GM23338 (cell line): ENCODE results near the gene CD276. TPM values are rescaled to one million over a fixed set of nuclear protein-coding genes. Genes with fewer than 3 reads are reported as not detected.

ENCODE experiments used
- ATAC-seq: fragments of 200-7000 bp; cut with Tn5 transposase; 3 replicates; pipeline ENCODE4 v1.9.1; 2020
- DNase-seq: peaks from one replicate; pipeline ENCODE4 v3.0.0-alpha.2; 2015; ENCODE audit warnings: low spot score
- H2AFZ ChIP-seq: fragments of 200-600 bp; sonication (generic); 2 replicates; pipeline ENCODE4 v1.8.0; 2016; ENCODE audit warnings: antibody characterized with exemption, mild to moderate bottlenecking, moderate library complexity
- H3F3A ChIP-seq: fragments of 200-600 bp; sonication (generic); replicated peaks from 2 replicates; pipeline ENCODE4 v1.8.0; 2017; ENCODE audit warnings: antibody characterized with exemption, mixed run types, low read depth
- H3K27ac ChIP-seq: fragments of 200-600 bp; sonication (generic); 2 replicates; pipeline ENCODE4 v1.6.1; 2016; ENCODE audit warnings: low read depth
- H3K27me3 ChIP-seq: fragments of 200-600 bp; sonication (generic); 2 replicates; pipeline ENCODE4 v1.8.0; 2016; ENCODE audit warnings: mild to moderate bottlenecking, mixed run types, moderate library complexity; ENCODE audit not compliant: insufficient read depth
- H3K36me3 ChIP-seq: fragments of 200-600 bp; sonication (generic); 2 replicates; pipeline ENCODE4 v1.8.0; 2016; ENCODE audit warnings: mild to moderate bottlenecking; ENCODE audit not compliant: insufficient read depth
- H3K4me1 ChIP-seq: fragments of 200-600 bp; sonication (generic); 2 replicates; pipeline ENCODE4 v1.8.0; 2016; ENCODE audit warnings: mild to moderate bottlenecking, moderate library complexity; ENCODE audit not compliant: insufficient read depth
- H3K4me2 ChIP-seq: fragments of 200-600 bp; sonication (generic); 2 replicates; pipeline ENCODE4 v1.7.1; 2017; ENCODE audit warnings: mixed run types
- H3K4me3 ChIP-seq: fragments of 200-600 bp; sonication (generic); 2 replicates; pipeline ENCODE4 v1.6.1; 2016; ENCODE audit warnings: mixed run types
- H3K79me2 ChIP-seq: fragments of 200-600 bp; sonication (generic); replicated peaks from 2 replicates; pipeline ENCODE4 v1.8.0; 2017; ENCODE audit warnings: mild to moderate bottlenecking; ENCODE audit not compliant: insufficient read depth
- H3K9me2 ChIP-seq: fragments of 200-600 bp; sonication (generic); 2 replicates; pipeline ENCODE4 v1.8.0; 2017; ENCODE audit not compliant: insufficient read depth
- H4K20me1 ChIP-seq: fragments of 200-600 bp; sonication (generic); replicated peaks from 2 replicates; pipeline ENCODE4 v1.8.0; 2017; ENCODE audit warnings: mild to moderate bottlenecking; ENCODE audit not compliant: insufficient read depth
- H3K27ac Mint-ChIP-seq: 2 replicates; pipeline ENCODE4 v1.8.0; 2020; ENCODE audit warnings: inconsistent platforms, mild to moderate bottlenecking, moderate library complexity, mixed read lengths
- H3K27me3 Mint-ChIP-seq: 3 replicates; pipeline ENCODE4 v1.8.0; 2022; ENCODE audit warnings: low read depth, mild to moderate bottlenecking, moderate library complexity, mixed read lengths, inconsistent platforms; ENCODE audit not compliant: insufficient read depth, poor library complexity
- H3K36me3 Mint-ChIP-seq: 3 replicates; pipeline ENCODE4 v1.8.0; 2021; ENCODE audit warnings: low read depth, mild to moderate bottlenecking, inconsistent platforms, moderate library complexity, mixed read lengths
- H3K4me1 Mint-ChIP-seq: 3 replicates; pipeline ENCODE4 v1.8.0; 2020; ENCODE audit warnings: mild to moderate bottlenecking, inconsistent platforms, mixed read lengths
- H3K4me3 Mint-ChIP-seq: 3 replicates; pipeline ENCODE4 v1.8.0; 2021; ENCODE audit warnings: moderate library complexity, mild to moderate bottlenecking, inconsistent platforms, mixed read lengths
- H3K9me3 Mint-ChIP-seq: 3 replicates; pipeline ENCODE4 v1.8.0; 2020; ENCODE audit warnings: moderate library complexity, mild to moderate bottlenecking, inconsistent platforms, mixed read lengths
- CREB1 ChIP-seq: fragments of 250-450 bp; sonication (Bioruptor Pico); IDR thresholded peaks from 2 replicates; pipeline ENCODE4 v1.5.0; 2020; ENCODE audit warnings: low read depth, mild to moderate bottlenecking, moderate library complexity
- EZH2 ChIP-seq: fragments of 200-600 bp; sonication (generic); IDR thresholded peaks from one replicate; pipeline ENCODE4 v1.8.0; 2017; ENCODE audit warnings: antibody characterized with exemption, mild to moderate bottlenecking, low read depth; ENCODE audit not compliant: unreplicated experiment
- EZH2phosphoT487 ChIP-seq: fragments of 200-600 bp; sonication (generic); IDR thresholded peaks from one replicate; pipeline ENCODE4 v1.8.1; 2018; ENCODE audit warnings: antibody characterized with exemption; ENCODE audit not compliant: unreplicated experiment
- JUNB ChIP-seq: IDR thresholded peaks from one replicate; pipeline ENCODE4 v1.6.1; 2016; ENCODE audit warnings: antibody characterized with exemption; ENCODE audit not compliant: unreplicated experiment
- NANOG ChIP-seq: IDR thresholded peaks from 2 replicates; pipeline ENCODE4 v1.6.1; 2016; ENCODE audit warnings: antibody characterized with exemption, borderline replicate concordance
- POLR2AphosphoS5 ChIP-seq: IDR thresholded peaks from 2 replicates; pipeline ENCODE4 v1.6.1; 2016; ENCODE audit warnings: antibody characterized with exemption, low read depth
- STAT1 ChIP-seq: IDR thresholded peaks from one replicate; pipeline ENCODE4 v1.6.1; 2016; ENCODE audit warnings: antibody characterized with exemption; ENCODE audit not compliant: unreplicated experiment
- ZNF114 ChIP-seq: fragments of 250-450 bp; sonication (Bioruptor Pico); IDR thresholded peaks from 2 replicates; pipeline ENCODE4 v1.5.0; 2020; ENCODE audit warnings: mild to moderate bottlenecking, moderate library complexity
- ZNF331 ChIP-seq: fragments of 250-450 bp; sonication (Bioruptor Pico); IDR thresholded peaks from 2 replicates; pipeline ENCODE4 v1.5.0; 2020; ENCODE audit warnings: low read depth, mild to moderate bottlenecking, moderate library complexity
- polyA plus RNA-seq: library from polyadenylated mRNA; unstranded; fragments of >200 nt; fragmentation: Nextera tagmentation; extraction: Ambion mirVana; gene quantifications from 2 replicates; pipeline ENCODE4 v1.2.1, GENCODE V29; 2016
- total RNA-seq: library from RNA; depleted of rRNA; stranded (reverse); fragments of >200 nt; shearing (Covaris generic); gene quantifications from 2 replicates; pipeline ENCODE4 v1.2.3, GENCODE V29; 2014
- TF ChIP-seq, protein P1 (sequence below), 2 experiments: fragments of 200-600 bp in 1 of 2; sonication (generic) in 1 of 2; conservative IDR thresholded peaks; 2 replicates each; pipeline versions ENCODE4 v1.5.1 to v1.6.1; 2016 to 2017; ENCODE audit warnings: antibody characterized with exemption in 2 of 2, low read depth in 2 of 2, mild to moderate bottlenecking in 2 of 2, moderate library complexity in 1 of 2
- TF ChIP-seq, protein P2 (sequence below): IDR thresholded peaks from one replicate; pipeline ENCODE4 v1.6.1; 2018; ENCODE audit warnings: antibody characterized with exemption; ENCODE audit not compliant: unreplicated experiment
- TF ChIP-seq, protein P3 (sequence below): IDR thresholded peaks from 2 replicates; pipeline ENCODE4 v1.6.1; 2016; ENCODE audit warnings: antibody characterized with exemption
- TF ChIP-seq, protein P4 (sequence below): fragments of 250-450 bp; sonication (Bioruptor Pico); IDR thresholded peaks from 2 replicates; pipeline ENCODE4 v1.5.0; 2020; ENCODE audit warnings: mild to moderate bottlenecking, moderate library complexity

The CD276 gene
- total and polyA plus RNA-seq, 2 experiments from 2014 or later, result 60.9 to 158 TPM

DNA sequence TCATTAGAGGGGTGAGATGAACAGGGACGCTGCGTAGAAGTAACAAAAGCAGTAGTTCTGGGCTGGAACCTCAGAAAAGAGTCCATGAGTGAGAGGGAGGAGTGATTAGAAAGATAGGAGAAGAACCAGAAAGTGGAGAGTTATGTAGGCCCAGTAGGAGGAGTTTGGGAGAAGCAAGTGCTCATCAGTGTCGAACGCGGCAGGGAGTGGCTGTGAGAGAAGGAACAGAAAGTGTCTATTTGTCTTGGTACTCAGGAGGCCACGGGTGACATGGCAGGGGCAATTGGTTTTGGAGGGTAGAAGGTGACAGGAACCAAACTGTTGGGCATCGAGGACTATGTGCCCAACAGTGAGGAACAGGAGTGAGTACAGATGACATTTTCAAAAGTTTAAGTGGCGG is 70.3 kb downstream of the CD276 start:
- H3K9me3 Mint-ChIP-seq, result no peaks in the 10 kb centered on the region
- Histone ChIP-seq H3K4me1 (peaks cover 23% of the 10 kb centered on the region), H3K4me3 (peak overlapping the region; percentile 60), H3K27me3 (peaks cover 17% of the 10 kb centered on the region), H3K9me2 (no peaks in the 10 kb centered on the region), H3K79me2 (no peaks in the 10 kb centered on the region), H3K4me2 (peak overlapping the region; percentile 91), H3K27ac (no peak overlapping the region), H2AFZ (peak overlapping the region; percentile 90; the same call in 1 of the 2 replicates), H3K36me3 (no peaks in the 10 kb centered on the region), H4K20me1 (no peaks in the 10 kb centered on the region), H3F3A (no peaks in the 10 kb centered on the region; the same call in 1 of the 2 replicates)
- no peak for TF ChIP-seq EZH2phosphoT487
- TF ChIP-seq, protein P1, sequence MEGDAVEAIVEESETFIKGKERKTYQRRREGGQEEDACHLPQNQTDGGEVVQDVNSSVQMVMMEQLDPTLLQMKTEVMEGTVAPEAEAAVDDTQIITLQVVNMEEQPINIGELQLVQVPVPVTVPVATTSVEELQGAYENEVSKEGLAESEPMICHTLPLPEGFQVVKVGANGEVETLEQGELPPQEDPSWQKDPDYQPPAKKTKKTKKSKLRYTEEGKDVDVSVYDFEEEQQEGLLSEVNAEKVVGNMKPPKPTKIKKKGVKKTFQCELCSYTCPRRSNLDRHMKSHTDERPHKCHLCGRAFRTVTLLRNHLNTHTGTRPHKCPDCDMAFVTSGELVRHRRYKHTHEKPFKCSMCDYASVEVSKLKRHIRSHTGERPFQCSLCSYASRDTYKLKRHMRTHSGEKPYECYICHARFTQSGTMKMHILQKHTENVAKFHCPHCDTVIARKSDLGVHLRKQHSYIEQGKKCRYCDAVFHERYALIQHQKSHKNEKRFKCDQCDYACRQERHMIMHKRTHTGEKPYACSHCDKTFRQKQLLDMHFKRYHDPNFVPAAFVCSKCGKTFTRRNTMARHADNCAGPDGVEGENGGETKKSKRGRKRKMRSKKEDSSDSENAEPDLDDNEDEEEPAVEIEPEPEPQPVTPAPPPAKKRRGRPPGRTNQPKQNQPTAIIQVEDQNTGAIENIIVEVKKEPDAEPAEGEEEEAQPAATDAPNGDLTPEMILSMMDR (conservative IDR thresholded peaks at IDR 0.05; ENCODE audit: low read depth in 2 of 2), result no peak
- TF ChIP-seq, protein P2, sequence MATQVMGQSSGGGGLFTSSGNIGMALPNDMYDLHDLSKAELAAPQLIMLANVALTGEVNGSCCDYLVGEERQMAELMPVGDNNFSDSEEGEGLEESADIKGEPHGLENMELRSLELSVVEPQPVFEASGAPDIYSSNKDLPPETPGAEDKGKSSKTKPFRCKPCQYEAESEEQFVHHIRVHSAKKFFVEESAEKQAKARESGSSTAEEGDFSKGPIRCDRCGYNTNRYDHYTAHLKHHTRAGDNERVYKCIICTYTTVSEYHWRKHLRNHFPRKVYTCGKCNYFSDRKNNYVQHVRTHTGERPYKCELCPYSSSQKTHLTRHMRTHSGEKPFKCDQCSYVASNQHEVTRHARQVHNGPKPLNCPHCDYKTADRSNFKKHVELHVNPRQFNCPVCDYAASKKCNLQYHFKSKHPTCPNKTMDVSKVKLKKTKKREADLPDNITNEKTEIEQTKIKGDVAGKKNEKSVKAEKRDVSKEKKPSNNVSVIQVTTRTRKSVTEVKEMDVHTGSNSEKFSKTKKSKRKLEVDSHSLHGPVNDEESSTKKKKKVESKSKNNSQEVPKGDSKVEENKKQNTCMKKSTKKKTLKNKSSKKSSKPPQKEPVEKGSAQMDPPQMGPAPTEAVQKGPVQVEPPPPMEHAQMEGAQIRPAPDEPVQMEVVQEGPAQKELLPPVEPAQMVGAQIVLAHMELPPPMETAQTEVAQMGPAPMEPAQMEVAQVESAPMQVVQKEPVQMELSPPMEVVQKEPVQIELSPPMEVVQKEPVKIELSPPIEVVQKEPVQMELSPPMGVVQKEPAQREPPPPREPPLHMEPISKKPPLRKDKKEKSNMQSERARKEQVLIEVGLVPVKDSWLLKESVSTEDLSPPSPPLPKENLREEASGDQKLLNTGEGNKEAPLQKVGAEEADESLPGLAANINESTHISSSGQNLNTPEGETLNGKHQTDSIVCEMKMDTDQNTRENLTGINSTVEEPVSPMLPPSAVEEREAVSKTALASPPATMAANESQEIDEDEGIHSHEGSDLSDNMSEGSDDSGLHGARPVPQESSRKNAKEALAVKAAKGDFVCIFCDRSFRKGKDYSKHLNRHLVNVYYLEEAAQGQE, result no peak
- TF ChIP-seq ZNF114, result no peak
- TF ChIP-seq, protein P3, sequence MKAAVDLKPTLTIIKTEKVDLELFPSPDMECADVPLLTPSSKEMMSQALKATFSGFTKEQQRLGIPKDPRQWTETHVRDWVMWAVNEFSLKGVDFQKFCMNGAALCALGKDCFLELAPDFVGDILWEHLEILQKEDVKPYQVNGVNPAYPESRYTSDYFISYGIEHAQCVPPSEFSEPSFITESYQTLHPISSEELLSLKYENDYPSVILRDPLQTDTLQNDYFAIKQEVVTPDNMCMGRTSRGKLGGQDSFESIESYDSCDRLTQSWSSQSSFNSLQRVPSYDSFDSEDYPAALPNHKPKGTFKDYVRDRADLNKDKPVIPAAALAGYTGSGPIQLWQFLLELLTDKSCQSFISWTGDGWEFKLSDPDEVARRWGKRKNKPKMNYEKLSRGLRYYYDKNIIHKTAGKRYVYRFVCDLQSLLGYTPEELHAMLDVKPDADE, result no peak
- TF ChIP-seq NANOG, result no peak
- TF ChIP-seq EZH2, result no peak
- TF ChIP-seq STAT1, result no peak
- TF ChIP-seq ZNF331 (CRISPR knock-in tag), result no peak
- TF ChIP-seq CREB1 (CRISPR knock-in tag), result no peak
- TF ChIP-seq, protein P4, sequence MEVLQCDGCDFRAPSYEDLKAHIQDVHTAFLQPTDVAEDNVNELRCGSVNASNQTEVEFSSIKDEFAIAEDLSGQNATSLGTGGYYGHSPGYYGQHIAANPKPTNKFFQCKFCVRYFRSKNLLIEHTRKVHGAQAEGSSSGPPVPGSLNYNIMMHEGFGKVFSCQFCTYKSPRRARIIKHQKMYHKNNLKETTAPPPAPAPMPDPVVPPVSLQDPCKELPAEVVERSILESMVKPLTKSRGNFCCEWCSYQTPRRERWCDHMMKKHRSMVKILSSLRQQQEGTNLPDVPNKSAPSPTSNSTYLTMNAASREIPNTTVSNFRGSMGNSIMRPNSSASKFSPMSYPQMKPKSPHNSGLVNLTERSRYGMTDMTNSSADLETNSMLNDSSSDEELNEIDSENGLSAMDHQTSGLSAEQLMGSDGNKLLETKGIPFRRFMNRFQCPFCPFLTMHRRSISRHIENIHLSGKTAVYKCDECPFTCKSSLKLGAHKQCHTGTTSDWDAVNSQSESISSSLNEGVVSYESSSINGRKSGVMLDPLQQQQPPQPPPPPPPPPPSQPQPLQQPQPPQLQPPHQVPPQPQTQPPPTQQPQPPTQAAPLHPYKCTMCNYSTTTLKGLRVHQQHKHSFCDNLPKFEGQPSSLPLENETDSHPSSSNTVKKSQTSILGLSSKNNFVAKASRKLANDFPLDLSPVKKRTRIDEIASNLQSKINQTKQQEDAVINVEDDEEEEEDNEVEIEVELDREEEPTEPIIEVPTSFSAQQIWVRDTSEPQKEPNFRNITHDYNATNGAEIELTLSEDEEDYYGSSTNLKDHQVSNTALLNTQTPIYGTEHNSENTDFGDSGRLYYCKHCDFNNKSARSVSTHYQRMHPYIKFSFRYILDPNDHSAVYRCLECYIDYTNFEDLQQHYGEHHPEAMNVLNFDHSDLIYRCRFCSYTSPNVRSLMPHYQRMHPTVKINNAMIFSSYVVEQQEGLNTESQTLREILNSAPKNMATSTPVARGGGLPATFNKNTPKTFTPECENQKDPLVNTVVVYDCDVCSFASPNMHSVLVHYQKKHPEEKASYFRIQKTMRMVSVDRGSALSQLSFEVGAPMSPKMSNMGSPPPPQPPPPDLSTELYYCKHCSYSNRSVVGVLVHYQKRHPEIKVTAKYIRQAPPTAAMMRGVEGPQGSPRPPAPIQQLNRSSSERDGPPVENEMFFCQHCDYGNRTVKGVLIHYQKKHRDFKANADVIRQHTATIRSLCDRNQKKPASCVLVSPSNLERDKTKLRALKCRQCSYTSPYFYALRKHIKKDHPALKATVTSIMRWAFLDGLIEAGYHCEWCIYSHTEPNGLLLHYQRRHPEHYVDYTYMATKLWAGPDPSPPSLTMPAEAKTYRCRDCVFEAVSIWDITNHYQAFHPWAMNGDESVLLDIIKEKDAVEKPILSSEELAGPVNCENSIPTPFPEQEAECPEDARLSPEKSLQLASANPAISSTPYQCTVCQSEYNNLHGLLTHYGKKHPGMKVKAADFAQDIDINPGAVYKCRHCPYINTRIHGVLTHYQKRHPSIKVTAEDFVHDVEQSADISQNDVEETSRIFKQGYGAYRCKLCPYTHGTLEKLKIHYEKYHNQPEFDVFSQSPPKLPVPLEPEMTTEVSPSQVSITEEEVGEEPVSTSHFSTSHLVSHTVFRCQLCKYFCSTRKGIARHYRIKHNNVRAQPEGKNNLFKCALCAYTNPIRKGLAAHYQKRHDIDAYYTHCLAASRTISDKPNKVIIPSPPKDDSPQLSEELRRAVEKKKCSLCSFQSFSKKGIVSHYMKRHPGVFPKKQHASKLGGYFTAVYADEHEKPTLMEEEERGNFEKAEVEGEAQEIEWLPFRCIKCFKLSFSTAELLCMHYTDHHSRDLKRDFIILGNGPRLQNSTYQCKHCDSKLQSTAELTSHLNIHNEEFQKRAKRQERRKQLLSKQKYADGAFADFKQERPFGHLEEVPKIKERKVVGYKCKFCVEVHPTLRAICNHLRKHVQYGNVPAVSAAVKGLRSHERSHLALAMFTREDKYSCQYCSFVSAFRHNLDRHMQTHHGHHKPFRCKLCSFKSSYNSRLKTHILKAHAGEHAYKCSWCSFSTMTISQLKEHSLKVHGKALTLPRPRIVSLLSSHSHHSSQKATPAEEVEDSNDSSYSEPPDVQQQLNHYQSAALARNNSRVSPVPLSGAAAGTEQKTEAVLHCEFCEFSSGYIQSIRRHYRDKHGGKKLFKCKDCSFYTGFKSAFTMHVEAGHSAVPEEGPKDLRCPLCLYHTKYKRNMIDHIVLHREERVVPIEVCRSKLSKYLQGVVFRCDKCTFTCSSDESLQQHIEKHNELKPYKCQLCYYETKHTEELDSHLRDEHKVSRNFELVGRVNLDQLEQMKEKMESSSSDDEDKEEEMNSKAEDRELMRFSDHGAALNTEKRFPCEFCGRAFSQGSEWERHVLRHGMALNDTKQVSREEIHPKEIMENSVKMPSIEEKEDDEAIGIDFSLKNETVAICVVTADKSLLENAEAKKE, result no peak
- TF ChIP-seq JUNB, result no peak
- no peak for TF ChIP-seq POLR2AphosphoS5
- H3K4me1 Mint-ChIP-seq, result peaks cover 24% of the 10 kb centered on the region
- H3K27ac Mint-ChIP-seq, result no peak overlapping the region
- H3K4me3 Mint-ChIP-seq, result peak overlapping the region; percentile 71; the same call in 1 of the 3 replicates
- peaks cover 18% of the 10 kb centered on the region for H3K27me3 Mint-ChIP-seq
- DNase-seq (no peak), ATAC-seq (no peak)
- H3K36me3 Mint-ChIP-seq, result no peaks in the 10 kb centered on the region; the same call in 2 of the 3 replicates
